ENCODE data around the gene ENAM.
"Not testable (repeated sequence)": the region's sequence is repeated elsewhere in the genome, so short reads cannot be mapped to it uniquely, and the experiment has no call there.

The ENAM gene

GRCh38 chr4:70691661-70692060 is 63.1 kb downstream of the ENAM start:
- no peak overlapping the region for H3K4me2 ChIP-seq (ENCODE audit: low read depth, low read length)
- no peak overlapping the region for H3K27ac ChIP-seq (ENCODE audit: low read length)

GRCh38 chr4:70694633-70695032 is 66.1 kb downstream of the ENAM start:
- not testable (repeated sequence) for H3K27me3 ChIP-seq (replicated peaks; ENCODE audit: insufficient read depth, low read length); H2AFZ ChIP-seq (ENCODE audit: low read length); H3K9me2 ChIP-seq (replicated peaks; ENCODE audit: insufficient read depth, low read length); H3K27ac ChIP-seq (ENCODE audit: low read length); H4K20me1 ChIP-seq (ENCODE audit: insufficient read depth, low read length); H3K9me3 ChIP-seq (replicated peaks; ENCODE audit: insufficient read depth, low read length); H3K36me3 ChIP-seq (replicated peaks; ENCODE audit: insufficient read depth, low read length); H3K4me2 ChIP-seq (ENCODE audit: low read depth, low read length); H3K4me3 ChIP-seq (ENCODE audit: low read length); DNase-seq; H3K9ac ChIP-seq (ENCODE audit: low read length); H3F3A ChIP-seq (ENCODE audit: insufficient read depth, low read length)
- Histone ChIP-seq H3K79me2 (ENCODE audit: low read length) (peaks cover 29% of the 10 kb centered on the region), H3K4me1 (ENCODE audit: low read length) (peaks cover 14% of the 10 kb centered on the region)

More at GRCh38 chr4:70691661-70692060, 63.1 kb downstream of the ENAM start:
- H3K79me2 ChIP-seq (ENCODE audit: low read length) = peaks cover 52% of the 10 kb centered on the region
- no peaks in the 10 kb centered on the region for H3K9me3 ChIP-seq (replicated peaks; ENCODE audit: insufficient read depth, low read length)
- H3K4me1 ChIP-seq (ENCODE audit: low read length) = peaks cover 18% of the 10 kb centered on the region
- no peaks in the 10 kb centered on the region for H3K27me3 ChIP-seq (replicated peaks; ENCODE audit: insufficient read depth, low read length)
- DNase-seq = no peak
- TF ChIP-seq CTCF (IDR thresholded peaks at IDR 0.05; ENCODE audit: low read length) (no peak), EZH2 (optimal IDR thresholded peaks at IDR 0.05; ENCODE audit: low read depth, low read length) (no peak), EZH2phosphoT487 (IDR thresholded peaks at IDR 0.05; ENCODE audit: low read length) (no peak)
- H3K4me3 ChIP-seq (ENCODE audit: low read length) = no peak overlapping the region
- no peaks in the 10 kb centered on the region for H4K20me1 ChIP-seq (ENCODE audit: insufficient read depth, low read length)
- no peak overlapping the region for H3K9ac ChIP-seq (ENCODE audit: low read length)
- no peaks in the 10 kb centered on the region for H3K9me2 ChIP-seq (replicated peaks; ENCODE audit: insufficient read depth, low read length)
- H3K36me3 ChIP-seq (replicated peaks; ENCODE audit: insufficient read depth, low read length) = peaks cover 7% of the 10 kb centered on the region; the same call in 1 of the 2 replicates
- H3F3A ChIP-seq (ENCODE audit: insufficient read depth, low read length) = peaks cover 14% of the 10 kb centered on the region
- H2AFZ ChIP-seq (ENCODE audit: low read length) = no peak overlapping the region
